ENCODE measurements around the gene CUEDC1.

The CUEDC1 gene

DNA sequence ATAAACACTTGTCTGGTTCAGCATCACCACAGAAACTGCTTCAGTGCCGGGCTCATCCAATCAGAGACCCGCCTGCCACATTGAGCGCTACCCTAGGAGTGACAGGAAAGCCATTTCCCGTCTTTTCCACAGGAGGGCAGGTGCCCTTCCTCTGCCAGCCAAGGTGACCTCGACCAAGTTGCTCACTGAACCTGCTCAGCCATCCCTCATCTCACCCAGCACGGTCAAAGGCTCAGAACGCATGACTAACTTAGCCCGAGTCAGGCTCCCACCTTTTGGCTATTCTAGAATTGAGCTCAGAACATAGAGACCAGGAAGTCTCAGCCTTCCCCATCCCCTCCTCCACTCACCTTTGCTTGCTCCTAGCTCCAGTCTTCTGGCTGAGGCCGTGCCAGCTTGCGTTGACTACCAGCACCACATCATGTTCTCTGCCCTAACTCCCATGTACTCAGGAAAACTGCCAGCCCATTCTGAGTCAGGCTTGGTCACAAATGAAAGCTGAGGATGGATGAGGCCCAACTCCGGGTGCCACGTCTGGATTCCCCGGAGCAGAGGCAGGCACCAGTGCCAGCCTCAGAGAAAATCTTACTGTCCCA lies 121.0 kb downstream of the CUEDC1 start:
- Histone ChIP-seq H3K4me1 (ENCODE audit: control insufficient read depth, insufficient read depth, low read length) (peaks cover 13% of the 10 kb centered on the region), H3K27me3 (ENCODE audit: control insufficient read depth, insufficient read depth, low read length) (no peaks in the 10 kb centered on the region), H3K4me3 (ENCODE audit: low read depth, low read length) (no peak overlapping the region), H3K27ac (ENCODE audit: low read depth, low read length) (no peak overlapping the region), H3K9ac (ENCODE audit: low read depth, low read length) (no peak overlapping the region), H3K9me3 (ENCODE audit: control insufficient read depth, insufficient read depth, low read length) (no peaks in the 10 kb centered on the region), H3K36me3 (ENCODE audit: control insufficient read depth, insufficient read depth, low read length) (peaks cover 11% of the 10 kb centered on the region)

DNA sequence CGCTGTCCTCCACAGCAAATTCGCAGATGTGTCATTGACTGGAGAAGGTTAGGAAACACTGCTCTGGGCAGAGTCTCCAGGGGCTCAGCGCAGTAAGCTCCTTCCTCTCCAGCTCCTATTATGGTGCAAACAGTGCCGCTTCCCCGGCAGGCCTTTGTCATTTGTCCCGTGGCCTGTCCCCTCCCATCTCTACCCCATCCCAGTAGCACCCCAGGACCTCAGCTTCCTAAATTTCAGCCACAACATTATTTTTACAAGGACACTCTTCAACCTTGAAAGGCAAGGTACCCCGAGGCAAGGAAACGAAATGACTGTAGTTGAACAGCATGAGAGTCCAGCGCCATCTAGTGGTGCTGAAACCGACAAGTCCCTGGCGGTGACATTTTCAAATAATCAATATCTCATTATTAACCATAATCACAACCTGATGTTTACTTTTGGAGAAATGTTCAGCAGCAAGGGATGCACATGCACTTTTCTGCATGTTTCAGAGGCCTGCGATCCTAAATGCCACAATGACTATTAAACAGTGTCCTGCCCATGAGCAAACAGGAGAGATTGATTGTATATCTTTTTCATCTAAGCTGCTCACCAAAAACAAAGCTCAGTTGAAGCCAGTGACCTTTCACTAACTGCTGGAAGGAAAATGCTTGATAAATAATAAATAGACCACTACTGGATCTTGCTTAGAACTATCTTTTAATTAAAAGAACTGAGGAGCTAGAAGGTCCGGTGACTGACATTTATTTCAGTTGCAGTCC lies 121.9 kb downstream of the CUEDC1 start:
- no peaks in the 10 kb centered on the region for H3K27me3 ChIP-seq (ENCODE audit: control insufficient read depth, insufficient read depth, low read length)
- no peak overlapping the region for H3K9ac ChIP-seq (ENCODE audit: low read depth, low read length)
- H3K4me1 ChIP-seq (ENCODE audit: control insufficient read depth, insufficient read depth, low read length), result peaks cover 13% of the 10 kb centered on the region
- H3K36me3 ChIP-seq (ENCODE audit: control insufficient read depth, insufficient read depth, low read length), result peaks cover 2% of the 10 kb centered on the region; the same call in 1 of the 2 replicates
- peak overlapping the region; percentile 52 for H3K4me3 ChIP-seq (ENCODE audit: low read depth, low read length)
- peak overlapping the region; percentile 81 for H3K27ac ChIP-seq (ENCODE audit: low read depth, low read length)
- no peaks in the 10 kb centered on the region for H3K9me3 ChIP-seq (ENCODE audit: control insufficient read depth, insufficient read depth, low read length)

DNA sequence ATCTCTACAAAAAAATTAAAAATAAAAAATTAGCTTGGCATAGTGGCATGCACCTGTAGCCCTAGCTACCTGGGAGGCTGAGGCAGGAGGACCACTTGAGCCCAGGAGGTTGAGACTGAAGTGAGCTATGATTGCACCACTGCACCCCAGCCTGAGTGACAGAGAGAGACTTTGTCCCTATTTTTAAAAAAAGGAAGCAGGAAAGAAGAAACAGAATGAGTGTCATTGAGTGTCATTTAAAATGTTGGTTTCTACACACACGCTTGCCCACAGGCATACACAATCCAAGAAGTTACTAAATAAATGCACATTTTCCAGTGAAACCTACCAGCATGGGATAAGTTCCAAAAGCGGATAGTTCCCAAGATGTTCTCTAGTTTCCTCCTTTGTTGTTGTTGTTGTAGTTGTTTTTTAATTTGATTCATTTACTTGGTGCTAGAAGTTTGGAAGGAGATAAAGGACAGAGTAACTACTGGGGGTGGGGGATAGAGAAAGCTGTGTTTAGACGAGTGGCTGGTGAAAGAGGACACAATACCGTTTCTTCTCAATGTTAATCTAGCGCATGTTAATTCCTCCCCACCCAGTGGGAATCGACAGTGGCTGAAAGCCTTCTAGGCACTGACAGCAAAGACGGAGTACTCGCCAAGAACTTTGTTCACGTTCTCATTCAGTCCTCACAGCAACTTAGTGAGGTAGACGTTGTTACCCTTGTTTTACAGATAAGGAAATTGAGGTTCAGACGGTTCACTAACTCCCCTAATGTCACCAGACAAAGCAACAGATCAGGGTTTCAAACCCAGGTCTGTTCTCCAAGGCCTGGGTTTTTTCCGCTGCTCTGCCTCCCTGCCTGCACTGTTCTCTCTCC lies 122.7 kb downstream of the CUEDC1 start:
- H3K9me3 ChIP-seq (ENCODE audit: control insufficient read depth, insufficient read depth, low read length), result no peaks in the 10 kb centered on the region
- H3K4me1 ChIP-seq (ENCODE audit: control insufficient read depth, insufficient read depth, low read length), result peaks cover 13% of the 10 kb centered on the region
- peak overlapping the region; percentile 81 for H3K27ac ChIP-seq (ENCODE audit: low read depth, low read length)
- H3K36me3 ChIP-seq (ENCODE audit: control insufficient read depth, insufficient read depth, low read length), result no peaks in the 10 kb centered on the region
- peak overlapping the region; percentile 52 for H3K4me3 ChIP-seq (ENCODE audit: low read depth, low read length)
- no peak overlapping the region for H3K9ac ChIP-seq (ENCODE audit: low read depth, low read length)
- H3K27me3 ChIP-seq (ENCODE audit: control insufficient read depth, insufficient read depth, low read length), result no peaks in the 10 kb centered on the region

DNA sequence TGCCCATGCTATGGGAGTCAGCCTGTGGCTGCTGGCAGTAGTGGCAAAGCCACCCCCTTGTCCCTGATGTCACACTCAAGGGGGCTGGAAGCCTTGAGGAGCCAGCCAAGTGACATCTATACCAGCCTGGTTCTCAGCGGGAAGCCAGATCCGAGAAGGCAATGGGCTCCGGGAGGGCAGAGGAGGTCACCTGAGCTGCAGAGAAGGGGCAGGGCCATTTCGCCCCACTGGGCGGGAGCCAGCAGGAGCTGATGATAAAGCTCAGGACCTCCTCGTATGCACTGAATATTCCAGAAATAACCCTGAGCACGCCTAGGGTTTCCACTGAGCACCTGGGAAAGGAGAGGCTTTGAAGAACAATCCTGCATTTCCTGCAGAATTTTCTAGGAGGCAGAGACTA lies 124.3 kb downstream of the CUEDC1 start:
- Histone ChIP-seq H3K9ac (ENCODE audit: low read depth, low read length) (no peak overlapping the region), H3K27me3 (ENCODE audit: control insufficient read depth, insufficient read depth, low read length) (no peaks in the 10 kb centered on the region), H3K36me3 (ENCODE audit: control insufficient read depth, insufficient read depth, low read length) (no peaks in the 10 kb centered on the region), H3K4me1 (ENCODE audit: control insufficient read depth, insufficient read depth, low read length) (peaks cover 13% of the 10 kb centered on the region), H3K9me3 (ENCODE audit: control insufficient read depth, insufficient read depth, low read length) (no peaks in the 10 kb centered on the region), H3K4me3 (ENCODE audit: low read depth, low read length) (no peak overlapping the region), H3K27ac (ENCODE audit: low read depth, low read length) (no peak overlapping the region)

DNA sequence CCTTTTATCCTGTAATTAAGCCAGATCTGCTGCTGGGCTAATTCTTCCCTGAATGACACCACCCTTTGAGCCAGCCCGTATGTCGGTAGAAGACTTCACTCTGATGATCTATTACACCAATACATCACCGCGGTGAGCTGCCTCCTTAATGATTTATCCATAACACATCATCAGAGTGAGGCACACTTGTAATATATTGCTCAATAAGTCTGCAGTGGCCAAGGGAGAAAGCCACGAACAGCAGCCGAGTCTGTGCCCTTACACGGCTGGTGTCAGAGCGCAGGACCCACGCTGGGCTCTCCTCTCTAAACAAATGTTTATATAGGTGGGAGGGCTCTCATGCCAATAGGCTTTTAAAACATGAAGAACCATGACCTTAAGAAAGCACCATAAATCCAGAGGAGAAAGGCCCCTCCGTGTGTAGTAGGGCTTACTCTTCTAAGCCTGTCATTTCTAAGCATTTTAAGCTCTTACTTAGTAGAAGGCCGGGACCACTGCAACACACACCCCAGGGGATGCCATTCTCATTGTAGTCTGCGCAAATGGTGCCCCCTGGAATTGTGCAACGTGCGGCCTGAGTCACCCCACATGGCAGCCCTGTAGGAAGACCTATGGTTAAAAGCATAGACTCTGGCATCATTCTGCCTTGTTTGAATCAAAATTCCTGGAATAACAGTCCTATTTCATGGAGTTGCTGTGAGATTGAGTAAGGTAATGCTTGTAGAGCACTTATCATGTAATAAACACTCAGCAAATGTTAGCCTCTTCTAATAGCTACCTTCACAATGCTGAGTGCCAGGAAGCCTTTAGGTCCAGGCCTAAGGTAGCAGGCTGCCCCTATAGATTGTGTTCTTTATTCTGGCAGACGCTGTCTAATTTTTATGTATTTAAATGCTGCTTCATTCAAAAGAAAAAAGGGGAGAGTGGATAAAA lies 131.5 kb downstream of the CUEDC1 start:
- H3K4me1 ChIP-seq (ENCODE audit: control insufficient read depth, insufficient read depth, low read length), result 0 out of 2 replicates have a peak, but pooled peaks cover 6% of the 10 kb centered on the region

DNA sequence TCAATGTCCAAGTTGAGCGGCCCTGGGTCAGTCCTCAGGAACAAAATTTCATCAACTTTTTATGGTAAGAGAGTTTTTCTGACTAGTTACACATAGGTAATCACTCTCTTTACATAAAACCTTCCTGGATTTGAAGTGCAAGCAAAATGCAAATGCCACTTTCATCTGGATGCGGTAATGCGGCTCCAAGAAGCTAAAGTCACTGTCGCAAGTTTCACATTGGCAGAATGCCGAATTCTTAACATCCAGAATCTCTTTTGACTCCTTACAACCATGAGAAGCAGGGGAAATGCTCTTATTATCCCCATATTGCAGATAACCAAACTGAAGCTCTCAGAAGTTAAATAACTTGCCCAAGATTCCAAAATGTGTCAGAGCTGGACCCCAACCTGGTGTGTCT lies 135.3 kb downstream of the CUEDC1 start:
- H3K36me3 ChIP-seq (ENCODE audit: control insufficient read depth, insufficient read depth, low read length), result no peaks in the 10 kb centered on the region
- H3K4me1 ChIP-seq (ENCODE audit: control insufficient read depth, insufficient read depth, low read length), result 0 out of 2 replicates have a peak, but pooled peaks cover 6% of the 10 kb centered on the region
- no peak overlapping the region for H3K27ac ChIP-seq (ENCODE audit: low read depth, low read length)
- H3K9me3 ChIP-seq (ENCODE audit: control insufficient read depth, insufficient read depth, low read length), result no peaks in the 10 kb centered on the region
- no peak overlapping the region for H3K9ac ChIP-seq (ENCODE audit: low read depth, low read length)
- H3K27me3 ChIP-seq (ENCODE audit: control insufficient read depth, insufficient read depth, low read length), result no peaks in the 10 kb centered on the region
- H3K4me3 ChIP-seq (ENCODE audit: low read depth, low read length), result no peak overlapping the region

More for the DNA sequence above, 131.5 kb downstream of the CUEDC1 start:
- Histone ChIP-seq H3K4me3 (ENCODE audit: low read depth, low read length) (no peak overlapping the region), H3K27me3 (ENCODE audit: control insufficient read depth, insufficient read depth, low read length) (no peaks in the 10 kb centered on the region), H3K27ac (ENCODE audit: low read depth, low read length) (no peak overlapping the region), H3K36me3 (ENCODE audit: control insufficient read depth, insufficient read depth, low read length) (no peaks in the 10 kb centered on the region), H3K9ac (ENCODE audit: low read depth, low read length) (no peak overlapping the region), H3K9me3 (ENCODE audit: control insufficient read depth, insufficient read depth, low read length) (no peaks in the 10 kb centered on the region)

DNA sequence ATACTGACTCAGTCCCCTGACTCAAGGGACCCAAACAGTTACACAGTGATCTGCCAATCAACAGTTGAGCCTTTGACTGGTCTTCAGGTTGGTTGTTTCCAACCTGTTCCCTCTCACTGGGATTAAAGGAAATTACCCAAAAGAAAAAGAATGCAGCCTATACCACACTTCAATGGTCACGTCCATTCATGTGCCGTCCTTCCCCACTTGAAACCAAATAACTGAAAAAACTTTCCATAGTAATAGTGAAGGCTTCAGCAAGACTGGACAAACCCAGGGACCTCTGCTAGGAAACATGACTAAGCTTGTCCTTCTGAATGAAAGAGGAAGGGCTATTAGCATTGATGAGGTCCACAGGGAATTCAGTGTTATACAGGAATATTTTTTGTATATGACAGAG lies 135.9 kb downstream of the CUEDC1 start:
- Histone ChIP-seq H3K4me1 (ENCODE audit: control insufficient read depth, insufficient read depth, low read length) (0 out of 2 replicates have a peak, but pooled peaks cover 6% of the 10 kb centered on the region), H3K27ac (ENCODE audit: low read depth, low read length) (no peak overlapping the region), H3K27me3 (ENCODE audit: control insufficient read depth, insufficient read depth, low read length) (no peaks in the 10 kb centered on the region), H3K9me3 (ENCODE audit: control insufficient read depth, insufficient read depth, low read length) (no peaks in the 10 kb centered on the region), H3K9ac (ENCODE audit: low read depth, low read length) (no peak overlapping the region), H3K4me3 (ENCODE audit: low read depth, low read length) (no peak overlapping the region), H3K36me3 (ENCODE audit: control insufficient read depth, insufficient read depth, low read length) (no peaks in the 10 kb centered on the region)

DNA sequence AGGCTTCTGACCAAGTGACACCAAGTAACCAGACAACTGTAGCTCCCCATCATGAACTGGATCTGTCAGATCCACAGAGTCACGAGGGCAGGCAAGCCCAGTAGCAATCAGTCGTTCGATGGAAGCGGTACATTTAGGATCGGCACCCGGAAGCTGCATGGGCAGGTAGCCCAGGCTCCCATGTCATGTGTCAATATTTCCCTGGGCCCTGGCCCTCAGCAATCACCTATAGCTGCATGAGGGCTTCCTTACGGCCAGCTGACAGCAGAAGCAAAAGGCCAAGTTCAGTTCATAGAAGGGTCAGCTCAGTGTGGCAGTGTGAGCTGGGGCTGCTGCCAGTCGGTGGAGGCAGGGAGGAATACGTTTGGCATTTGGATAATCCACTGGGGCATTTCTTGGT lies 137.1 kb downstream of the CUEDC1 start:
- Histone ChIP-seq H3K36me3 (ENCODE audit: control insufficient read depth, insufficient read depth, low read length) (no peaks in the 10 kb centered on the region), H3K9me3 (ENCODE audit: control insufficient read depth, insufficient read depth, low read length) (no peaks in the 10 kb centered on the region), H3K9ac (ENCODE audit: low read depth, low read length) (no peak overlapping the region), H3K27ac (ENCODE audit: low read depth, low read length) (no peak overlapping the region), H3K27me3 (ENCODE audit: control insufficient read depth, insufficient read depth, low read length) (no peaks in the 10 kb centered on the region), H3K4me1 (ENCODE audit: control insufficient read depth, insufficient read depth, low read length) (no peaks in the 10 kb centered on the region), H3K4me3 (ENCODE audit: low read depth, low read length) (no peak overlapping the region)

DNA sequence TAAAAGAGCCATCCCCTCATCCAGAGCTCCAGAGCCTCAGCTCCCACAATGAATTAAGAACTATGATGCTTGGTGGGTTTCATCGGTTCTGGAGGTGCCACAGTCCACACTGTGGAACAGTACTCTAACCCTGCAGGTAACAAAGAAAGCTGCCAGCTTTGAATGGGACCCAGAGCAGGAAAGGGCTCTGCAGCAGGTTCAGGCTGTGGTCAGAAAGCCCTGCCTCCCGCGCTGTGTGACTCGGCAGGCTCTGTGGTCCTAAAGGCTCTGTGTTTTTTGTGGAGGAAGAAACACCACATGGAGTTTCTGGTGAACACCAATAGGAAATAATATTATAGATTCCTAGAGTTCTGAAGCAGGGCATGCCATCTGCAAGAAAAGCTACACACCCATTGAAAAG lies 137.9 kb downstream of the CUEDC1 start:
- no peak overlapping the region for H3K27ac ChIP-seq (ENCODE audit: low read depth, low read length)
- H3K36me3 ChIP-seq (ENCODE audit: control insufficient read depth, insufficient read depth, low read length), result no peaks in the 10 kb centered on the region
- no peaks in the 10 kb centered on the region for H3K27me3 ChIP-seq (ENCODE audit: control insufficient read depth, insufficient read depth, low read length)
- no peak overlapping the region for H3K4me3 ChIP-seq (ENCODE audit: low read depth, low read length)
- H3K9ac ChIP-seq (ENCODE audit: low read depth, low read length), result no peak overlapping the region
- no peaks in the 10 kb centered on the region for H3K4me1 ChIP-seq (ENCODE audit: control insufficient read depth, insufficient read depth, low read length)
- no peaks in the 10 kb centered on the region for H3K9me3 ChIP-seq (ENCODE audit: control insufficient read depth, insufficient read depth, low read length)

DNA sequence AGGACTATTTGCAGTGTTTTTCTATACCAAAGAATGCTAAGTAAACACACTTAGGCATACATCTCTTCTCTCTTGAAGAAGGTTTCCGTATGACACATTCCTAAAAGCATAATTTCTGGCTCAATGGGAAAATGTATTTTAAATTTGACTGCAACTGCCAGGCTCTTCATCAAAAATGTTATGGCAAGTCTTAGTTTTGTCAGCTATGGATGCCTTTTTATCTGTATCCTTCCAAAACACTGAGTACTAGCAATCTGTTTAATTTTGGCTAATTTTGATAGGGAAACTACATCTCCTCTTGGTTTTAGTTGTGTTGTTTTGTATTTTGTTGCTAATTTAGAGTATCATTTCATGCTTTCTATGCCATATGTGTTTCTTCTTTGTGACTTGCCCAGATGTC lies 140.8 kb downstream of the CUEDC1 start:
- Histone ChIP-seq H3K27ac (ENCODE audit: low read depth, low read length) (no peak overlapping the region), H3K9ac (ENCODE audit: low read depth, low read length) (no peak overlapping the region), H3K9me3 (ENCODE audit: control insufficient read depth, insufficient read depth, low read length) (no peaks in the 10 kb centered on the region), H3K4me1 (ENCODE audit: control insufficient read depth, insufficient read depth, low read length) (peaks cover 12% of the 10 kb centered on the region), H3K36me3 (ENCODE audit: control insufficient read depth, insufficient read depth, low read length) (no peaks in the 10 kb centered on the region), H3K4me3 (ENCODE audit: low read depth, low read length) (no peak overlapping the region), H3K27me3 (ENCODE audit: control insufficient read depth, insufficient read depth, low read length) (no peaks in the 10 kb centered on the region; the same call in 1 of the 2 replicates)

All from HUES48 (cell line).